ENCODE data around the gene TP53INP2.

- TF ChIP-seq, protein P1, sequence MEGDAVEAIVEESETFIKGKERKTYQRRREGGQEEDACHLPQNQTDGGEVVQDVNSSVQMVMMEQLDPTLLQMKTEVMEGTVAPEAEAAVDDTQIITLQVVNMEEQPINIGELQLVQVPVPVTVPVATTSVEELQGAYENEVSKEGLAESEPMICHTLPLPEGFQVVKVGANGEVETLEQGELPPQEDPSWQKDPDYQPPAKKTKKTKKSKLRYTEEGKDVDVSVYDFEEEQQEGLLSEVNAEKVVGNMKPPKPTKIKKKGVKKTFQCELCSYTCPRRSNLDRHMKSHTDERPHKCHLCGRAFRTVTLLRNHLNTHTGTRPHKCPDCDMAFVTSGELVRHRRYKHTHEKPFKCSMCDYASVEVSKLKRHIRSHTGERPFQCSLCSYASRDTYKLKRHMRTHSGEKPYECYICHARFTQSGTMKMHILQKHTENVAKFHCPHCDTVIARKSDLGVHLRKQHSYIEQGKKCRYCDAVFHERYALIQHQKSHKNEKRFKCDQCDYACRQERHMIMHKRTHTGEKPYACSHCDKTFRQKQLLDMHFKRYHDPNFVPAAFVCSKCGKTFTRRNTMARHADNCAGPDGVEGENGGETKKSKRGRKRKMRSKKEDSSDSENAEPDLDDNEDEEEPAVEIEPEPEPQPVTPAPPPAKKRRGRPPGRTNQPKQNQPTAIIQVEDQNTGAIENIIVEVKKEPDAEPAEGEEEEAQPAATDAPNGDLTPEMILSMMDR (IDR thresholded peaks at IDR 0.05): no peak
- no peak for TF ChIP-seq POLR2AphosphoS5 (IDR thresholded peaks at IDR 0.05)
Observed at GRCh38 chr20:34710861-34711574, 6.9 kb downstream of the TP53INP2 start.
